WTC11 (cell line): ENCODE results near the gene CGA. TPM values are rescaled to one million over a fixed set of nuclear protein-coding genes. Genes with fewer than 3 reads are reported as not detected.

Experiments used
- ATAC-seq: fragments of 200-7000 bp; cut with Tn5 transposase; 2 replicates; pipeline ENCODE4 v1.10.0; 2021; ENCODE audit warnings: mild to moderate bottlenecking, moderate library complexity
- CTCF ChIA-PET: fragments of 300-600 bp; sonication (Branson Sonifier 250); formaldehyde crosslinking; loops from one replicate; lab custom pipeline; 2021; ENCODE audit warnings: antibody characterized with exemption; lab: Charles Lee
- POLR2A ChIA-PET: fragments of 350-600 bp; sonication (Branson Sonifier 250); formaldehyde crosslinking; loops from one replicate; lab custom pipeline; 2021; ENCODE audit warnings: antibody characterized with exemption; lab: Charles Lee
- DNase-seq: peaks from one replicate; pipeline ENCODE4 v3.0.0; 2021; ENCODE audit warnings: low spot score
- H3K27ac Mint-ChIP-seq: 2 replicates; pipeline ENCODE4 v1.8.0; 2021; ENCODE audit warnings: mixed read lengths
- H3K27me3 Mint-ChIP-seq: 2 replicates; pipeline ENCODE4 v1.8.0; 2021; ENCODE audit warnings: low read depth, mild to moderate bottlenecking, moderate library complexity, mixed read lengths
- H3K36me3 Mint-ChIP-seq: 2 replicates; pipeline ENCODE4 v1.8.0; 2021; ENCODE audit warnings: mixed read lengths
- H3K4me1 Mint-ChIP-seq: 2 replicates; pipeline ENCODE4 v1.8.0; 2022; ENCODE audit warnings: mixed read lengths
- H3K4me3 Mint-ChIP-seq: 2 replicates; pipeline ENCODE4 v1.8.0; 2021; ENCODE audit warnings: mild to moderate bottlenecking, moderate library complexity, mixed read lengths
- H3K9me3 Mint-ChIP-seq: 2 replicates; pipeline ENCODE4 v1.8.0; 2021; ENCODE audit warnings: mixed read lengths
- ESRRA ChIP-seq: sonication (generic); formaldehyde crosslinking; IDR thresholded peaks from 2 replicates; pipeline ENCODE4 v1.8.1; 2022; ENCODE audit warnings: mild to moderate bottlenecking, missing genetic modification reagents, borderline replicate concordance
- FOXJ3 ChIP-seq: sonication (generic); formaldehyde crosslinking; IDR thresholded peaks from 2 replicates; pipeline ENCODE4 v1.9.0; 2021; ENCODE audit warnings: missing genetic modification reagents, mild to moderate bottlenecking, borderline replicate concordance
- FOXP4 ChIP-seq: sonication (generic); formaldehyde crosslinking; IDR thresholded peaks from 2 replicates; pipeline ENCODE4 v1.8.0; 2022; ENCODE audit warnings: mild to moderate bottlenecking, missing genetic modification reagents
- HMGA2 ChIP-seq: fragments of 250-450 bp; sonication (Bioruptor Pico); IDR thresholded peaks from 2 replicates; pipeline ENCODE4 v1.4.0; 2021; ENCODE audit warnings: mild to moderate bottlenecking, moderate library complexity
- IRF2 ChIP-seq: sonication (generic); formaldehyde crosslinking; IDR thresholded peaks from 2 replicates; pipeline ENCODE4 v1.8.0; 2022; ENCODE audit warnings: low read depth, missing genetic modification reagents, borderline replicate concordance
- JAZF1 ChIP-seq: fragments of 250-450 bp; sonication (Bioruptor Pico); IDR thresholded peaks from 2 replicates; pipeline ENCODE4 v1.9.0; 2021; ENCODE audit warnings: moderate library complexity, mild to moderate bottlenecking, inconsistent platforms
- NFATC4 ChIP-seq: fragments of 250-450 bp; sonication (Bioruptor Pico); IDR thresholded peaks from 2 replicates; pipeline ENCODE4 v1.9.0; 2021; ENCODE audit warnings: mild to moderate bottlenecking
- NFE2L1 ChIP-seq: sonication (generic); formaldehyde crosslinking; IDR thresholded peaks from 2 replicates; pipeline ENCODE4 v1.8.1; 2023; ENCODE audit warnings: missing genetic modification reagents
- NFYB ChIP-seq: sonication (generic); formaldehyde crosslinking; conservative IDR thresholded peaks from 2 replicates; pipeline ENCODE4 v1.8.0; 2022; ENCODE audit warnings: low read depth, missing genetic modification reagents
- PRDM15 ChIP-seq: sonication (generic); formaldehyde crosslinking; IDR thresholded peaks from 2 replicates; pipeline ENCODE4 v1.8.0; 2022; ENCODE audit warnings: missing genetic modification reagents
- PRRX2 ChIP-seq: fragments of 250-450 bp; sonication (Bioruptor Pico); IDR thresholded peaks from 2 replicates; pipeline ENCODE4 v1.8.0; 2021; ENCODE audit warnings: mild to moderate bottlenecking
- SMAD3 ChIP-seq: sonication (generic); formaldehyde crosslinking; IDR thresholded peaks from 2 replicates; pipeline ENCODE4 v1.8.0; 2022; ENCODE audit warnings: missing genetic modification reagents, mild to moderate bottlenecking, borderline replicate concordance
- ZNF138 ChIP-seq: sonication (generic); formaldehyde crosslinking; conservative IDR thresholded peaks from 2 replicates; pipeline ENCODE4 v1.8.1; 2022; ENCODE audit warnings: mild to moderate bottlenecking, moderate library complexity, missing genetic modification reagents
- ZNF219 ChIP-seq: sonication (generic); formaldehyde crosslinking; IDR thresholded peaks from 2 replicates; pipeline ENCODE4 v1.8.0; 2023; ENCODE audit warnings: missing genetic modification reagents, mild to moderate bottlenecking, borderline replicate concordance
- ZNF317 ChIP-seq: sonication (generic); formaldehyde crosslinking; IDR thresholded peaks from 2 replicates; pipeline ENCODE4 v1.8.1; 2023; ENCODE audit warnings: low read depth, mild to moderate bottlenecking, moderate library complexity, missing genetic modification reagents, borderline replicate concordance
- ZNF423 ChIP-seq: fragments of 250-450 bp; sonication (Bioruptor Pico); IDR thresholded peaks from 2 replicates; pipeline ENCODE4 v2.1.2; 2022; ENCODE audit warnings: mild to moderate bottlenecking, moderate library complexity
- total RNA-seq: library from RNA; stranded (reverse); gene quantifications from 3 replicates; pipeline ENCODE4 v1.2.3, GENCODE V29; 2021
- TF ChIP-seq, protein P1 (sequence below): sonication (generic); formaldehyde crosslinking; IDR thresholded peaks from 2 replicates; pipeline ENCODE4 v1.8.0; 2023; ENCODE audit warnings: mild to moderate bottlenecking, missing genetic modification reagents
- TF ChIP-seq, protein P2 (sequence below): sonication (generic); formaldehyde crosslinking; IDR thresholded peaks from 2 replicates; pipeline ENCODE4 v1.8.1; 2022; ENCODE audit warnings: low read depth, missing genetic modification reagents, borderline replicate concordance
- TF ChIP-seq, protein P3 (sequence below): sonication (generic); formaldehyde crosslinking; IDR thresholded peaks from 2 replicates; pipeline ENCODE4 v1.8.1; 2023; ENCODE audit warnings: mild to moderate bottlenecking, missing genetic modification reagents

The CGA gene
- total RNA-seq, 1 experiment from 2014 or later, result not detected

- TF ChIP-seq, protein P1, sequence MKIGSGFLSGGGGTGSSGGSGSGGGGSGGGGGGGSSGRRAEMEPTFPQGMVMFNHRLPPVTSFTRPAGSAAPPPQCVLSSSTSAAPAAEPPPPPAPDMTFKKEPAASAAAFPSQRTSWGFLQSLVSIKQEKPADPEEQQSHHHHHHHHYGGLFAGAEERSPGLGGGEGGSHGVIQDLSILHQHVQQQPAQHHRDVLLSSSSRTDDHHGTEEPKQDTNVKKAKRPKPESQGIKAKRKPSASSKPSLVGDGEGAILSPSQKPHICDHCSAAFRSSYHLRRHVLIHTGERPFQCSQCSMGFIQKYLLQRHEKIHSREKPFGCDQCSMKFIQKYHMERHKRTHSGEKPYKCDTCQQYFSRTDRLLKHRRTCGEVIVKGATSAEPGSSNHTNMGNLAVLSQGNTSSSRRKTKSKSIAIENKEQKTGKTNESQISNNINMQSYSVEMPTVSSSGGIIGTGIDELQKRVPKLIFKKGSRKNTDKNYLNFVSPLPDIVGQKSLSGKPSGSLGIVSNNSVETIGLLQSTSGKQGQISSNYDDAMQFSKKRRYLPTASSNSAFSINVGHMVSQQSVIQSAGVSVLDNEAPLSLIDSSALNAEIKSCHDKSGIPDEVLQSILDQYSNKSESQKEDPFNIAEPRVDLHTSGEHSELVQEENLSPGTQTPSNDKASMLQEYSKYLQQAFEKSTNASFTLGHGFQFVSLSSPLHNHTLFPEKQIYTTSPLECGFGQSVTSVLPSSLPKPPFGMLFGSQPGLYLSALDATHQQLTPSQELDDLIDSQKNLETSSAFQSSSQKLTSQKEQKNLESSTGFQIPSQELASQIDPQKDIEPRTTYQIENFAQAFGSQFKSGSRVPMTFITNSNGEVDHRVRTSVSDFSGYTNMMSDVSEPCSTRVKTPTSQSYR (CRISPR knock-in tag), result no peak
- TF ChIP-seq HMGA2 (CRISPR knock-in tag) (no peak), NFE2L1 (CRISPR knock-in tag) (no peak), PRRX2 (CRISPR knock-in tag) (no peak), SMAD3 (CRISPR knock-in tag) (no peak)
- TF ChIP-seq, all 79 proteins: peak for 0
Observed at GRCh38 chr6:87101067-87101466, 6.2 kb upstream of the CGA start (continued).

- ATAC-seq, result no peak
- Mint-ChIP-seq H3K36me3 (no peaks in the 10 kb centered on the region), H3K4me3 (no peak overlapping the region), H3K4me1 (no peaks in the 10 kb centered on the region), H3K27ac (no peak overlapping the region), H3K27me3 (no peaks in the 10 kb centered on the region), H3K9me3 (no peaks in the 10 kb centered on the region)
- CTCF ChIA-PET, result interaction anchor here (2.0 kb wide), 1 partner anchor 21 kb away, joined by 10 read pairs; no protein-coding TSS in a partner anchor
- no peak for DNase-seq
- TF ChIP-seq FOXP4 (CRISPR knock-in tag), result no peak
- POLR2A ChIA-PET, result no interaction called here
Observed at GRCh38 chr6:87100216-87100615, 5.3 kb upstream of the CGA start.

DNA sequence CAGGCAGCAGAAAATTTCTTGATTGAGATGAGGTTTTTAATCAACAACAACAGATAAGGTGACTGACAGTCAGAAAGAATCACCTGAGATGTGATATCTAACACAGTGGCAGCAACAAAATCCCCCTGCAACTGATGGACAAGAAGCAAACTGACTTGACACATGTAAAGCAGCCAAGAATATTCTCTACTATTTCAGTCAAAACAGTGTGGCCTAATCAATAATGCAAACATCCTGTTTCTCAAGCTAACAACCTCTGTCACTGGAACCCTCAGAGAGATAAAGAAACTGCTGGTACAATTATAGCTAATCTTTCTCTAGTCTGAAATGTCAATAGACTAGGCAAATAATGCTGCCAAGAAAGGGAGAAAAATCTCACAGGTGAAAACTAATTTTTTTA, 4.6 kb upstream of the CGA start:
- H3K27me3 Mint-ChIP-seq, result no peaks in the 10 kb centered on the region
- CTCF ChIA-PET, result interaction anchor here (2.0 kb wide), 1 partner anchor 21 kb away, joined by 10 read pairs; no protein-coding TSS in a partner anchor
- DNase-seq, result no peak
- H3K36me3 Mint-ChIP-seq, result no peaks in the 10 kb centered on the region
- no peak overlapping the region for H3K4me3 Mint-ChIP-seq
- 0 out of 2 replicates have a peak, but pooled peaks cover 5% of the 10 kb centered on the region for H3K4me1 Mint-ChIP-seq
- POLR2A ChIA-PET, result no interaction called here
- no peak overlapping the region for H3K27ac Mint-ChIP-seq
- TF ChIP-seq ZNF317 (CRISPR knock-in tag) (no peak), ESRRA (no peak), FOXJ3 (CRISPR knock-in tag) (no peak), ZNF423 (no peak), ZNF138 (no peak), NFYB (no peak), IRF2 (CRISPR knock-in tag) (no peak), NFATC4 (CRISPR knock-in tag) (no peak), JAZF1 (CRISPR knock-in tag) (no peak), PRDM15 (CRISPR knock-in tag) (no peak), ZNF219 (no peak)
- TF ChIP-seq, protein P2, sequence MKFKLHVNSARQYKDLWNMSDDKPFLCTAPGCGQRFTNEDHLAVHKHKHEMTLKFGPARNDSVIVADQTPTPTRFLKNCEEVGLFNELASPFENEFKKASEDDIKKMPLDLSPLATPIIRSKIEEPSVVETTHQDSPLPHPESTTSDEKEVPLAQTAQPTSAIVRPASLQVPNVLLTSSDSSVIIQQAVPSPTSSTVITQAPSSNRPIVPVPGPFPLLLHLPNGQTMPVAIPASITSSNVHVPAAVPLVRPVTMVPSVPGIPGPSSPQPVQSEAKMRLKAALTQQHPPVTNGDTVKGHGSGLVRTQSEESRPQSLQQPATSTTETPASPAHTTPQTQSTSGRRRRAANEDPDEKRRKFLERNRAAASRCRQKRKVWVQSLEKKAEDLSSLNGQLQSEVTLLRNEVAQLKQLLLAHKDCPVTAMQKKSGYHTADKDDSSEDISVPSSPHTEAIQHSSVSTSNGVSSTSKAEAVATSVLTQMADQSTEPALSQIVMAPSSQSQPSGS (CRISPR knock-in tag), result no peak
- TF ChIP-seq, protein P3, sequence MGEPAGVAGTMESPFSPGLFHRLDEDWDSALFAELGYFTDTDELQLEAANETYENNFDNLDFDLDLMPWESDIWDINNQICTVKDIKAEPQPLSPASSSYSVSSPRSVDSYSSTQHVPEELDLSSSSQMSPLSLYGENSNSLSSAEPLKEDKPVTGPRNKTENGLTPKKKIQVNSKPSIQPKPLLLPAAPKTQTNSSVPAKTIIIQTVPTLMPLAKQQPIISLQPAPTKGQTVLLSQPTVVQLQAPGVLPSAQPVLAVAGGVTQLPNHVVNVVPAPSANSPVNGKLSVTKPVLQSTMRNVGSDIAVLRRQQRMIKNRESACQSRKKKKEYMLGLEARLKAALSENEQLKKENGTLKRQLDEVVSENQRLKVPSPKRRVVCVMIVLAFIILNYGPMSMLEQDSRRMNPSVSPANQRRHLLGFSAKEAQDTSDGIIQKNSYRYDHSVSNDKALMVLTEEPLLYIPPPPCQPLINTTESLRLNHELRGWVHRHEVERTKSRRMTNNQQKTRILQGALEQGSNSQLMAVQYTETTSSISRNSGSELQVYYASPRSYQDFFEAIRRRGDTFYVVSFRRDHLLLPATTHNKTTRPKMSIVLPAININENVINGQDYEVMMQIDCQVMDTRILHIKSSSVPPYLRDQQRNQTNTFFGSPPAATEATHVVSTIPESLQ (CRISPR knock-in tag), result no peak
- H3K9me3 Mint-ChIP-seq, result no peaks in the 10 kb centered on the region
- no peak for ATAC-seq
